H1 (cell line): ENCODE data around the gene IL36B. TPM values are rescaled to one million over a fixed set of nuclear protein-coding genes. Genes with fewer than 3 reads are reported as not detected.

Experiments used
- CTCF ChIA-PET: fragments of 300-600 bp; sonication (Branson Sonifier 250); formaldehyde crosslinking; loops from one replicate; lab custom pipeline; 2021; ENCODE audit not compliant: partially characterized antibody; lab: Charles Lee
- POLR2A ChIA-PET: fragments of 300-600 bp; sonication (Branson Sonifier 250); formaldehyde crosslinking; loops from one replicate; lab custom pipeline; 2021; ENCODE audit warnings: inconsistent platforms; ENCODE audit not compliant: partially characterized antibody; lab: Charles Lee
- DNase-seq, 2 experiments: peaks; one replicate each; pipeline versions ENCODE4 v3.0.0 to v3.0.0-alpha.2; 2010 to 2022; ENCODE audit warnings: low spot score in 2 of 2, low read depth in 1 of 2, mixed read lengths in 1 of 2
- FAIRE-seq: peaks from 2 replicates; lab custom pipeline; 2011; peaks lifted over from hg19 to GRCh38; lab: Jason Lieb, UNC
- H2AFZ ChIP-seq: 2 replicates; pipeline ENCODE4 v1.8.1; 2012; ENCODE audit warnings: low read length, inconsistent platforms
- H2AK5ac ChIP-seq: 2 replicates; pipeline ENCODE4 v1.6.1; 2013; ENCODE audit warnings: low read depth, low read length
- H2BK120ac ChIP-seq: replicated peaks from 2 replicates; pipeline ENCODE3; 2013; ENCODE audit warnings: low read depth, low read length, inconsistent platforms
- H2BK12ac ChIP-seq: 2 replicates; pipeline ENCODE4 v1.6.1; 2013; ENCODE audit warnings: low read depth, low read length
- H2BK15ac ChIP-seq: 2 replicates; pipeline ENCODE4 v1.6.1; 2013; ENCODE audit warnings: low read length
- H2BK20ac ChIP-seq: 2 replicates; pipeline ENCODE4 v1.6.1; 2013; ENCODE audit warnings: low read length
- H2BK5ac ChIP-seq: 2 replicates; pipeline ENCODE4 v1.6.1; 2013; ENCODE audit warnings: low read depth, low read length
- H3K14ac ChIP-seq: 2 replicates; pipeline ENCODE4 v1.6.1; 2013; ENCODE audit warnings: inconsistent platforms; ENCODE audit not compliant: insufficient read length
- H3K18ac ChIP-seq: 2 replicates; pipeline ENCODE4 v1.6.1; 2013; ENCODE audit warnings: low read length; ENCODE audit errors: extremely low read depth
- H3K23ac ChIP-seq: 2 replicates; pipeline ENCODE4 v1.6.1; 2013; ENCODE audit warnings: inconsistent platforms; ENCODE audit not compliant: insufficient read length
- H3K23me2 ChIP-seq: 2 replicates; pipeline ENCODE4 v1.6.1; 2013; ENCODE audit warnings: low read depth, low read length
- H3K27ac ChIP-seq: 2 replicates; pipeline ENCODE4 v1.6.1; 2011; ENCODE audit warnings: low read depth, low read length, inconsistent platforms
- H3K27me3 ChIP-seq, 4 experiments: replicated peaks in 1 of 4; 1 replicate in 1 of 4; 2 replicates in 3 of 4; pipeline versions ENCODE4 v1.6.1 to v1.8.1; 2011 to 2013; ENCODE audit warnings: low read length in 3 of 4, mild to moderate bottlenecking in 3 of 4, inconsistent platforms in 2 of 4, mixed read lengths in 2 of 4, moderate library complexity in 1 of 4; ENCODE audit not compliant: control insufficient read depth in 3 of 4, insufficient read depth in 3 of 4; ENCODE audit errors: extremely low read depth in 1 of 4
- H3K36me3 ChIP-seq, 4 experiments: 2 replicates each; pipeline versions ENCODE4 v1.6.1 to v1.8.1; 2011 to 2013; ENCODE audit warnings: mild to moderate bottlenecking in 4 of 4, low read length in 3 of 4, moderate library complexity in 2 of 4, control low read depth in 1 of 4, inconsistent platforms in 1 of 4; ENCODE audit not compliant: insufficient read depth in 4 of 4, control insufficient read depth in 2 of 4
- H3K4ac ChIP-seq: replicated peaks from 2 replicates; pipeline ENCODE3; 2013; ENCODE audit warnings: low read length, low read depth, mixed read lengths, inconsistent platforms; ENCODE audit not compliant: insufficient read length
- H3K4me1 ChIP-seq, 4 experiments: replicated peaks in 1 of 4; 1 replicate in 1 of 4; 2 replicates in 3 of 4; pipeline versions ENCODE4 v1.6.1 to v1.8.1; 2011 to 2013; ENCODE audit warnings: low read length in 3 of 4, inconsistent platforms in 2 of 4, mixed read lengths in 1 of 4; ENCODE audit not compliant: insufficient read depth in 4 of 4, control insufficient read depth in 3 of 4
- H3K4me2 ChIP-seq, 2 experiments: 2 replicates each; pipeline versions ENCODE4 v1.6.1 to v1.8.1; 2011 to 2013; ENCODE audit warnings: low read depth in 2 of 2, low read length in 2 of 2, control low read depth in 1 of 2, inconsistent platforms in 1 of 2, mild to moderate bottlenecking in 1 of 2; ENCODE audit not compliant: insufficient read depth in 1 of 2
- H3K4me3 ChIP-seq, 4 experiments: fragments of 200-600, 300-600 bp in 1 of 4; sonication (generic), shearing (Covaris generic), sonication (Bioruptor Twin) in 1 of 4; 2 replicates each; pipeline versions ENCODE4 v1.5.1 to v1.8.1; 2011 to 2016; ENCODE audit warnings: low read length in 4 of 4, low read depth in 3 of 4, control low read depth in 2 of 4, inconsistent platforms in 2 of 4, mild to moderate bottlenecking in 2 of 4, mixed read lengths in 1 of 4, moderate library complexity in 1 of 4; ENCODE audit not compliant: insufficient read depth in 2 of 4; ENCODE audit errors: extremely low read depth in 1 of 4
- H3K56ac ChIP-seq: replicated peaks from 2 replicates; pipeline ENCODE3; 2013; ENCODE audit warnings: low read depth, mild to moderate bottlenecking, mixed read lengths, low read length, inconsistent platforms; ENCODE audit not compliant: insufficient read length
- H3K79me1 ChIP-seq: 2 replicates; pipeline ENCODE4 v1.6.1; 2013; ENCODE audit warnings: low read depth, low read length, control low read depth
- H3K79me2 ChIP-seq, 2 experiments: 2 replicates each; pipeline versions ENCODE4 v1.6.1 to v1.8.1; 2012 to 2013; ENCODE audit warnings: low read length in 2 of 2, mild to moderate bottlenecking in 2 of 2, inconsistent platforms in 1 of 2; ENCODE audit not compliant: insufficient read depth in 2 of 2, control insufficient read depth in 1 of 2
- H3K9ac ChIP-seq, 4 experiments: replicated peaks in 1 of 4; 1 replicate in 1 of 4; 2 replicates in 3 of 4; pipeline versions ENCODE4 v1.6.1 to v1.8.1; 2011 to 2013; ENCODE audit warnings: low read depth in 3 of 4, low read length in 3 of 4, control low read depth in 2 of 4, mild to moderate bottlenecking in 2 of 4, moderate library complexity in 2 of 4, inconsistent platforms in 1 of 4; ENCODE audit errors: extremely low read depth in 1 of 4
- H3K9me3 ChIP-seq, 2 experiments: 2 replicates each; pipeline versions ENCODE4 v1.6.1 to v1.8.1; 2012 to 2013; ENCODE audit warnings: mild to moderate bottlenecking in 2 of 2, moderate library complexity in 2 of 2, control low read depth in 1 of 2, inconsistent platforms in 1 of 2, low read depth in 1 of 2, low read length in 1 of 2, mixed read lengths in 1 of 2; ENCODE audit not compliant: insufficient read depth in 2 of 2
- H4K20me1 ChIP-seq, 2 experiments: replicated peaks in 1 of 2; 2 replicates each; pipeline versions ENCODE3 to v1.8.1; 2011 to 2013; ENCODE audit warnings: inconsistent platforms in 2 of 2, low read length in 2 of 2, mild to moderate bottlenecking in 1 of 2; ENCODE audit not compliant: insufficient read depth in 2 of 2, control insufficient read depth in 1 of 2
- H4K5ac ChIP-seq: 2 replicates; pipeline ENCODE4 v1.6.1; 2013; ENCODE audit warnings: low read length, low read depth, mixed read lengths, inconsistent platforms; ENCODE audit not compliant: insufficient read length
- H4K8ac ChIP-seq: 2 replicates; pipeline ENCODE4 v1.8.0; 2013; ENCODE audit warnings: mild to moderate bottlenecking, moderate library complexity, low read length, inconsistent platforms; ENCODE audit not compliant: insufficient read depth; ENCODE audit errors: extremely low read depth
- H4K91ac ChIP-seq: replicated peaks from 2 replicates; pipeline ENCODE3; 2013; ENCODE audit warnings: low read length, mixed read lengths, inconsistent platforms; ENCODE audit not compliant: insufficient read length
- ASH2L ChIP-seq: fragments of 200-600, 300-600 bp; sonication (generic); IDR thresholded peaks from one replicate; pipeline ENCODE4 v1.7.1; 2017; ENCODE audit warnings: low read length
- BACH1 ChIP-seq: IDR thresholded peaks from 2 replicates; pipeline ENCODE4 v1.6.1; 2012; ENCODE audit warnings: low read length, improper control_type of control experiment
- RFX5 ChIP-seq: IDR thresholded peaks from 2 replicates; pipeline ENCODE4 v1.6.1; 2011; ENCODE audit warnings: low read depth, low read length, improper control_type of control experiment, borderline replicate concordance
- SP4 ChIP-seq: IDR thresholded peaks from 2 replicates; pipeline ENCODE4 v1.6.1; 2012; ENCODE audit warnings: low read length, inconsistent platforms
- WGBS, 2 experiments: shearing (Covaris generic) in 1 of 2; methylation state at CpG; one replicate each; pipeline versions ENCODE4 v1.1.6 to v1.1.7; 2013 to 2015; ENCODE audit warnings: low lambda C conversion rate in 2 of 2, mixed read lengths in 2 of 2, inconsistent platforms in 1 of 2, low coverage in 1 of 2, missing lambda C conversion rate in 1 of 2; ENCODE audit not compliant: insufficient replicate concordance in 2 of 2, insufficient coverage in 1 of 2, insufficient read length in 1 of 2; ENCODE audit errors: extremely low coverage in 1 of 2, missing lambda C conversion rate in 1 of 2; 5-methylcytosine and 5-hydroxymethylcytosine counted together
- polyA plus RNA-seq, 7 experiments: library from polyadenylated mRNA; depleted of rRNA in 3 of 7; stranded (reverse) in 5 of 7; unstranded in 2 of 7; fragments of >200 nt in 5 of 7; fragments of 200-250 nt in 2 of 7; gene quantifications; 1 replicate in 5 of 7; 2 replicates in 1 of 7; 4 replicates in 1 of 7; pipeline versions ENCODE4 v1.2.1 to v1.2.3, GENCODE V29; 2011 to 2013; ENCODE audit warnings: missing spikeins in 2 of 7, mixed read lengths in 2 of 7
- total RNA-seq: library from RNA; stranded (reverse); fragmentation: NEBNext Ultra II Directional; extraction: Animal tissue kit (Norgen Biotek cat#: 25700); gene quantifications from 2 replicates; pipeline ENCODE4 v1.2.1, GENCODE V29; 2021

IL36B gene
- total and polyA plus RNA-seq, 2 of the 8 experiments (the other 6 are each of a cell fraction or from before 2014, with no cell fraction given), result not detected

DNA sequence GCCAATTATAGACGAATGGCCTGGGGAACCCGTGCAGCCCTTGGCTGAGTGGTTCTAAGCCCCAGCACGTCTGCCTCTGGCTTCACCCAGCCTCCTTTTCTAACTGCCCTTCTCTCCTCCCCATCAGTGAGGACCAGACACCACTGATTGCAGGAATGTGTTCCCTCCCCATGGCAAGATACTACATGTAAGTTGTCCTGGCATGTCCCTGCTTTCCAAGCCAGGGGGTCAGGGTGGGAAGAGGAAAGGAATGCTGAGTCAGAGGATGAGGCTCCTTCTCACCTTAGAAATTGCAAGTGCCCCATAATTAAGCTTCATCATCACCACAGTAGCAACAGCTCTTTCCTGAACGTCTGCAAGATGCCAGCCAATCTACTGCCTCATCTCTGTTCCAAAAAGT is 19.9 kb upstream of the IL36B start:
- H2AFZ ChIP-seq, result 0 out of 2 replicates have a peak overlapping the region, but pooled peaks have one; percentile 59
- no peak overlapping the region for H2BK20ac ChIP-seq
- H3K14ac ChIP-seq, result no peak overlapping the region
- no peak overlapping the region for H2BK120ac ChIP-seq
- H3K4ac ChIP-seq, result no peak overlapping the region
- ChIA-PET CTCF (interaction anchor here (0.8 to 1.9 kb wide), 3 partner anchors 8 to 131 kb away, joined by 3 to 13 read pairs (median 4); no protein-coding TSS in a partner anchor), POLR2A (no interaction called here)
- no peak overlapping the region for H2BK5ac ChIP-seq
- WGBS, 2 experiments, result 96% methylated on average over 4 of the region's 4 CpGs; no CpG with 5 or more reads in 1 of the 2 experiments
- no peak overlapping the region for H3K4me2 ChIP-seq
- H3K4me3 ChIP-seq, result no peak overlapping the region
- no peak overlapping the region for H2BK12ac ChIP-seq
- H3K9me3 ChIP-seq, result no peaks in the 10 kb centered on the region
- no peaks in the 10 kb centered on the region for H3K79me2 ChIP-seq
- no peak for DNase-seq
- no peak overlapping the region; the same call in 1 of the 2 replicates for H4K8ac ChIP-seq
- no peaks in the 10 kb centered on the region for H3K23me2 ChIP-seq
- H3K23ac ChIP-seq, result no peak overlapping the region
- no peak overlapping the region for H3K9ac ChIP-seq
- H3K79me1 ChIP-seq, result no peaks in the 10 kb centered on the region
- no peak overlapping the region for H4K5ac ChIP-seq
- H3K4me1 ChIP-seq, result no peaks in the 10 kb centered on the region
- H4K91ac ChIP-seq, result no peak overlapping the region
- no peaks in the 10 kb centered on the region for H4K20me1 ChIP-seq
- H3K27ac ChIP-seq, result no peak overlapping the region
- H3K27me3 ChIP-seq, result no peaks in the 10 kb centered on the region
- no peak overlapping the region for H3K56ac ChIP-seq
- no peak overlapping the region for H2AK5ac ChIP-seq
- H3K18ac ChIP-seq, result no peak overlapping the region
- no peaks in the 10 kb centered on the region for H3K36me3 ChIP-seq
- H2BK15ac ChIP-seq, result no peak overlapping the region
- FAIRE-seq, result no peak
- TF ChIP-seq RFX5 (no peak), SP4 (no peak), BACH1 (peak; percentile 50; the same call in 1 of the 2 replicates), ASH2L (no peak)
- TF ChIP-seq, all 59 proteins: peak for 1
